OCI-LY3 (cell line): ENCODE measurements around the gene CARS2.

Source experiments
- H2AFZ ChIP-seq: fragments of 200-600, 300-600 bp; shearing (Covaris generic); 2 replicates; pipeline ENCODE4 v1.6.0; 2014; ENCODE audit warnings: antibody characterized with exemption, low read depth, low read length
- H3K27ac ChIP-seq: fragments of 200-600, 300-600 bp; sonication (generic); 2 replicates; pipeline ENCODE4 v1.5.1; 2014; ENCODE audit warnings: mild to moderate bottlenecking, low read length, moderate library complexity, mixed read lengths
- H3K27me3 ChIP-seq: fragments of 200-600, 300-600 bp; sonication (generic); 2 replicates; pipeline ENCODE4 v1.6.1; 2014; ENCODE audit warnings: low read depth, low read length, mixed read lengths
- H3K36me3 ChIP-seq: fragments of 200-600, 300-600 bp; sonication (generic); replicated peaks from 2 replicates; pipeline ENCODE3; 2014; ENCODE audit warnings: low read depth, low read length, mixed read lengths
- H3K4me1 ChIP-seq: fragments of 300-600, 200-600 bp; sonication (generic); 2 replicates; pipeline ENCODE4 v1.6.1; 2014; ENCODE audit warnings: low read length, mixed read lengths
- H3K4me2 ChIP-seq: fragments of 200-600, 300-600 bp; sonication (generic); 2 replicates; pipeline ENCODE4 v1.6.1; 2014; ENCODE audit warnings: low read length, mixed read lengths
- H3K4me3 ChIP-seq: fragments of 300-600, 200-600 bp; sonication (generic); 2 replicates; pipeline ENCODE4 v1.5.1; 2014; ENCODE audit warnings: antibody characterized with exemption, mild to moderate bottlenecking, low read length, moderate library complexity
- H3K79me2 ChIP-seq: fragments of 300-600, 200-600 bp; shearing (Covaris generic); 2 replicates; pipeline ENCODE4 v1.6.1; 2014; ENCODE audit warnings: mild to moderate bottlenecking, low read length, mixed read lengths
- H3K9ac ChIP-seq: fragments of 300-600, 200-600 bp; shearing (Covaris generic); 2 replicates; pipeline ENCODE4 v1.6.0; 2014; ENCODE audit warnings: mild to moderate bottlenecking, low read length, moderate library complexity
- H3K9me3 ChIP-seq: fragments of 200-600, 300-600 bp; shearing (Covaris generic); 2 replicates; pipeline ENCODE4 v1.6.1; 2014; ENCODE audit warnings: low read length, mixed read lengths; ENCODE audit not compliant: insufficient read depth
- H4K20me1 ChIP-seq: fragments of 200-600, 300-600 bp; sonication (generic); 2 replicates; pipeline ENCODE4 v1.6.1; 2016; ENCODE audit warnings: low read length, mixed read lengths; ENCODE audit not compliant: insufficient read depth
- EZH2phosphoT487 ChIP-seq: fragments of 200-600 bp; shearing (Covaris generic); IDR thresholded peaks from 2 replicates; pipeline ENCODE4 v1.6.1; 2018; ENCODE audit warnings: antibody characterized with exemption, mixed run types, low read depth
- TF ChIP-seq, protein P1 (sequence below): fragments of 200-600, 300-600 bp; sonication (generic); IDR thresholded peaks from 2 replicates; pipeline ENCODE4 v1.5.1; 2014; ENCODE audit warnings: antibody characterized with exemption, low read length, low read depth

The CARS2 gene

DNA sequence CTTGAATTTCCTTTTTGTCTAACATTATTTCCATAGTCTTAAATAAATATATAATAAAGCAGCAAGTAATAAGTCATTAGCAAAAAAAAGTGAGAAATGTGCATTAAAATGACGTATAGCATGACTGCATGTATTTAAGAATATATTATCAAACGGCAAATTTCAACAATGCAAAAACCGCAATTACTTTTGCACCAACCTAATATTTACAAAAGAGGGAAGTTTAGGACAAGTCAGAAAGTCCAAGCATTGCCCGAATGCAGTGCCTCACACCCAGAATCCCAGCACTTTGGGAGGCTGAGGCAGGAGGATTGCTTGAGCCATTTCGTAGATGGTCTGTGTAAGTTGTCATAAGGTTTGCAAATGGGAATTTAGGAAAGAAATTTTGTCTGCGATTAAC is 100.8 kb downstream of the CARS2 start:
- Histone ChIP-seq H3K4me2 (no peak overlapping the region), H3K4me3 (no peak overlapping the region), H3K27ac (no peak overlapping the region), H4K20me1 (no peaks in the 10 kb centered on the region), H3K79me2 (no peaks in the 10 kb centered on the region), H3K36me3 (no peaks in the 10 kb centered on the region), H3K9ac (no peak overlapping the region), H3K27me3 (peaks cover 6% of the 10 kb centered on the region; the same call in 1 of the 2 replicates), H3K9me3 (no peaks in the 10 kb centered on the region), H3K4me1 (peaks cover 9% of the 10 kb centered on the region), H2AFZ (no peak overlapping the region)
- TF ChIP-seq, protein P1, sequence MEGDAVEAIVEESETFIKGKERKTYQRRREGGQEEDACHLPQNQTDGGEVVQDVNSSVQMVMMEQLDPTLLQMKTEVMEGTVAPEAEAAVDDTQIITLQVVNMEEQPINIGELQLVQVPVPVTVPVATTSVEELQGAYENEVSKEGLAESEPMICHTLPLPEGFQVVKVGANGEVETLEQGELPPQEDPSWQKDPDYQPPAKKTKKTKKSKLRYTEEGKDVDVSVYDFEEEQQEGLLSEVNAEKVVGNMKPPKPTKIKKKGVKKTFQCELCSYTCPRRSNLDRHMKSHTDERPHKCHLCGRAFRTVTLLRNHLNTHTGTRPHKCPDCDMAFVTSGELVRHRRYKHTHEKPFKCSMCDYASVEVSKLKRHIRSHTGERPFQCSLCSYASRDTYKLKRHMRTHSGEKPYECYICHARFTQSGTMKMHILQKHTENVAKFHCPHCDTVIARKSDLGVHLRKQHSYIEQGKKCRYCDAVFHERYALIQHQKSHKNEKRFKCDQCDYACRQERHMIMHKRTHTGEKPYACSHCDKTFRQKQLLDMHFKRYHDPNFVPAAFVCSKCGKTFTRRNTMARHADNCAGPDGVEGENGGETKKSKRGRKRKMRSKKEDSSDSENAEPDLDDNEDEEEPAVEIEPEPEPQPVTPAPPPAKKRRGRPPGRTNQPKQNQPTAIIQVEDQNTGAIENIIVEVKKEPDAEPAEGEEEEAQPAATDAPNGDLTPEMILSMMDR = no peak
- TF ChIP-seq EZH2phosphoT487 = no peak

DNA sequence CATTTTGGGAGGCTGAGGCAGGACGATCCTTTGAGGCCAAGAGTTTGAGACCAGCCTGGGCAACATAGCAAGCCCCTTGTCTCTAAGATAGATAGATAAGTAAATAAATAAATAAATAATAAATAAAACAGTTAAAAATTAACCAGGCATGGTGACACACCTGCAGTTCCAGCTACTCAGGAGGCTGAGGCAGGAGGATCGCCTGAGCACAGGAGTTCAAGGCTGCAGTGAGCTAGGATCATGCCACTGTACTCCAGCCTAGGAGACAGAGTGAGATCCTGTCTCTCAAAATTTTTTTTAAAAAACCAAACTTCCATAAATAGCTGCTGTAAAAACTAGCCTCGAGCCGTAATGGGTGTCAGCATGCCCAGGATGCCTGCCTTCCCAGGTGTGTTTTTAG is 104.9 kb downstream of the CARS2 start:
- H3K4me1 ChIP-seq = no peaks in the 10 kb centered on the region
- no peak overlapping the region for H3K4me2 ChIP-seq
- H3K79me2 ChIP-seq = no peaks in the 10 kb centered on the region
- H3K4me3 ChIP-seq = no peak overlapping the region
- H3K9ac ChIP-seq = no peak overlapping the region
- no peak overlapping the region for H2AFZ ChIP-seq
- no peaks in the 10 kb centered on the region for H3K36me3 ChIP-seq
- no peak for TF ChIP-seq EZH2phosphoT487
- TF ChIP-seq, protein P1 = no peak
- no peaks in the 10 kb centered on the region for H4K20me1 ChIP-seq
- peaks cover 6% of the 10 kb centered on the region; the same call in 1 of the 2 replicates for H3K27me3 ChIP-seq
- no peaks in the 10 kb centered on the region for H3K9me3 ChIP-seq
- H3K27ac ChIP-seq = no peak overlapping the region

DNA sequence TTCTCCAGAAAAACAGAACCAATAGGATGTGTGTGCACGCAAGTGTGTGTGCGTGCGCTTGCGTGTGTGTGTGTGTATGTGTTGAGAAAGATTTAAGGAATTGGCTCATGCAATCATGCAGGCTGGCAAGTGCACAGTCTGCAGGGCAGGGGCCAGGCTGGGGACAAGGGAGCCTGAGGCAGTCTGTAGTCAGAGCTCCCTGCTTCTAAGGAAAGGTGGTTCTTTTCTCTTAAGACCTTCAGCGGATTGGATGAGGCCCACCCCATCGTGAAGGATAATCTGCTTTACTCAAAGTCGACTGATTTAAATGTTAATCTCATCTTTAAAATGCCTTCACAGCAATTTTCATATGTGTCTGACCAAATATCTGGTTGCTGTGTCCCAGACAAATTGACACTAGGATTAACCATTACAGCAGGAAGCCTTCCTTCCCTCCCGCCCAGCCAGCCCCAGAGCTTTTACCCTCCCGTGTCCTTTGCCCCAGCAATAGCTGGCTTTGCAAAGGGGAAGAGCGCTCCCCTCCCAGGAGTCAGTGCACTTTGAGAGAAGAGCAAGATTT is 105.6 kb downstream of the CARS2 start:
- no peaks in the 10 kb centered on the region for H4K20me1 ChIP-seq
- H3K4me1 ChIP-seq = no peaks in the 10 kb centered on the region
- H2AFZ ChIP-seq = no peak overlapping the region
- TF ChIP-seq EZH2phosphoT487 = no peak
- TF ChIP-seq, protein P1 = no peak
- H3K4me3 ChIP-seq = no peak overlapping the region
- H3K36me3 ChIP-seq = no peaks in the 10 kb centered on the region
- H3K9me3 ChIP-seq = no peaks in the 10 kb centered on the region
- no peak overlapping the region for H3K27ac ChIP-seq
- peaks cover 6% of the 10 kb centered on the region; the same call in 1 of the 2 replicates for H3K27me3 ChIP-seq
- H3K9ac ChIP-seq = no peak overlapping the region
- no peaks in the 10 kb centered on the region for H3K79me2 ChIP-seq
- no peak overlapping the region for H3K4me2 ChIP-seq

DNA sequence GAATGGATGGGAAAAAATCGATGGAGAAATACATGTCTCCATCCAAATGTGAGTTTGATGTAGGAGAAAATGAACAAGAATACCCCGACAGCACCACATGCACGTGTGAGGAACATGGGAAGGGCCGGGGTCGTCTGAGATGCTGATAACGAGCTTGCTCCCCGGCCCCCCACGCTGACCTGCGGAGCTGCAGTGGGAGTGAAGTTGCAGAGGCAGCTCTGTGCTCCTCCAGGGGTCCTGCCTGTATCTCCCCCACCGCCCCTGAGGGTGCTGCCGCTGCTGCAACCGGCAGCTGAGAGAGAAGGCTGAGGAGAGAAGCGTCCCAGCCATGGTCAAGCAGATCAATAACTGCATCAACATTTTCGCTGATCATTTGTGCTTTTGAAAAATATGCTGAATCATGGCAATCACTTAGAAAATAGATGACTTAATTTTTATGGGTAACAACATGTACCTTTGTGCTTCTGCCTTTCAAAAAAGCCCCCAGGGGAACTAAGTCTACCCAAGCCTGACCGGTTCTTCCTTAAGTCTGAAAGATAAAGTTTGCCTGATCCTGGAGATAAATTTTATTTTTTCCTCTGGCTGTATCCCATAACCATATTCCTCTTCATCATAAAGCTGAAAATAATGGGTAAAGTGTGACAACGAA is 108.8 kb downstream of the CARS2 start:
- Histone ChIP-seq H3K4me3 (no peak overlapping the region), H3K4me1 (peaks cover 7% of the 10 kb centered on the region), H3K27ac (no peak overlapping the region), H2AFZ (no peak overlapping the region), H3K27me3 (peaks cover 6% of the 10 kb centered on the region; the same call in 1 of the 2 replicates), H3K9me3 (no peaks in the 10 kb centered on the region), H3K4me2 (no peak overlapping the region), H3K79me2 (no peaks in the 10 kb centered on the region), H3K9ac (no peak overlapping the region), H4K20me1 (no peaks in the 10 kb centered on the region), H3K36me3 (no peaks in the 10 kb centered on the region)
- TF ChIP-seq, protein P1 = no peak
- TF ChIP-seq EZH2phosphoT487 = no peak
